ENCODE measurements around the gene S100A8. TPM values are rescaled to one million over a fixed set of nuclear protein-coding genes. Genes with fewer than 3 reads are reported as not detected.
"Not testable (repeated sequence)": the region's sequence is repeated elsewhere in the genome, so short reads cannot be mapped to it uniquely, and the experiment has no call there.

S100A8 gene
- total and polyA plus RNA-seq, 3 donors from 2014 or later: 1.3 to 20.3 (median 3.0) TPM

GRCh38 chr1:153417136-153417888 lies 26.4 kb upstream of the S100A8 start:
- H3K27me3 ChIP-seq: no peaks in the 10 kb centered on the region
- no peak overlapping the region for H3K27ac ChIP-seq
- no peaks in the 10 kb centered on the region for H3K9me3 ChIP-seq
- intact Hi-C loops (cut with DNase I; ENCODE audit: low total_unique reads): no loop called here
- no peaks in the 10 kb centered on the region for H3K4me1 ChIP-seq
- H3K4me3 ChIP-seq: no peak overlapping the region
- DNase-seq: no peak
- H3K36me3 ChIP-seq (ENCODE audit: low read depth, missing control alignments): no peaks in the 10 kb centered on the region
- WGBS, 2 donors: 78 to 79% methylated on average over 8 to 12 of the region's 12 CpGs
- TF ChIP-seq POLR2A (IDR thresholded peaks at IDR 0.05) (no peak), CTCF (IDR thresholded peaks at IDR 0.05) (no peak)

DNA sequence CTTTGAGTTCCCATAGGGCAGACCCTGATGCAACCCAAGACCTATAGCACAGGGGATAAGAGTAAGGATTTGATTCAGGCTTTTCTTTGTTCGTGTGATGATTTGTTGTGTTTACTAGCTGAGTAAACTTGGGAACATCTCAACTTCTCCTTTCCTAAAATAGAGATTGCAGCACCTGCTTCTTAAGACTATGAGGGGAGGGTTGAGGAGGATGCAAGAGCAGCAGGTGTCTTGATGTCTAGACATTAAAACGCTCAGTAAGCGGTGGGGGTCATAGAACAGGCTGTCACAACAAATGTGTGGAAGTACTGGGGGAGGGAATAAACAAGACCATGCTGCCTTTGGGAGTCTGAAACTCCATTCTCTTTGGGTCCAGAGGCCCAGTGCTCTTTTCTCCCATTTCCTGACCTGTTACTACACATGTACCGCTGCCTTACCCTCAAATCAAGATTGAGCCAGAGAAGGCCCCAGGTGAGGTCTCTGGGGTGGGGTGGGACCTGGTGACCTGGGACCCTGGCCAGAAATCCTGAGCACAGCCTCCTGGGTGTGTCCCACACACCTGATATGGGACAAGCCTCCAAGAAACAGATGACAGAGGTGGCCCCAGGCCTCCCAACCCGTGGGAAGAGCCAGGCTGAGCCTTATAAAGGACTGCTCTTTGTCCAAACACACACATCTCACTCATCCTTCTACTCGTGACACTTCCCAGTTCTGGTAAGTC lies 25.1 kb upstream of the S100A8 start, which contains the start of gene S100A7A:
S100A7A (plus strand) TSS at position 671 of the 721 bp plus-strand sequence. CDS start 1,563 bp downstream, outside the sequence.
- Histone ChIP-seq H3K27me3 (no peaks in the 10 kb centered on the region), H3K36me3 (ENCODE audit: low read depth, missing control alignments) (no peaks in the 10 kb centered on the region), H3K27ac (no peak within 1 kb of the TSS), H3K4me1 (no peaks in the 10 kb centered on the region), H3K9me3 (no peaks in the 10 kb centered on the region), H3K4me3 (no peak within 1 kb of the TSS)
- intact Hi-C loops (cut with DNase I; ENCODE audit: low total_unique reads): no loop called here
- no peak for TF ChIP-seq CTCF (IDR thresholded peaks at IDR 0.05)
- TF ChIP-seq POLR2A (IDR thresholded peaks at IDR 0.05): no peak
- no peak for DNase-seq
- 78 to 79% methylated on average over 6 of the region's 6 CpGs for WGBS, 2 donors

- H3K36me3 ChIP-seq (ENCODE audit: low read depth, missing control alignments); intact Hi-C loops (cut with DNase I; ENCODE audit: low total_unique reads); DNase-seq; H3K4me1 ChIP-seq; H3K4me3 ChIP-seq; H3K27ac ChIP-seq; H3K9me3 ChIP-seq; H3K27me3 ChIP-seq: not testable (repeated sequence)
Observed at GRCh38 chr1:153413961-153414360, 23.1 kb upstream of the S100A8 start.

DNA sequence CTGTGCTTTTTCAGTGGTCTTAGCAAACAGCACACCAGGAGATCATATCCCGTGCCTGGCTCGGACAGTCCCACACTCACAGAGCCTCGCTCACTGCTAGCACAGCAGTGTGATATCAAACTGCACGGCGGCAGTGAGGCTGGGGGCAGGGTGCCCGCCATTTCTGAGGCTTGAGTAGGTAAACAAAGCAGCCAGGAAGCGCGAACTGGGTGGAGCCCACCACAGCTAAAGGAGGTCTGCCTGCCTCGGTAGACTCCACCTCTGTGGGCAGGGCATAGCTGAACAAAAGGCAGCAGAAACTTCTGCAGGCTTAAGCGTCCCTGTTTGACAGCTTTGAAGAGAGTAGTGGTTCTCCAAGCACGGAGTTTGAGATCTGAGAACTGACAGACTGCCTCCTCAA lies 16.4 kb upstream of the S100A8 start:
- H3K27ac ChIP-seq; H3K4me3 ChIP-seq; DNase-seq; intact Hi-C loops (cut with DNase I; ENCODE audit: low total_unique reads); H3K36me3 ChIP-seq (ENCODE audit: low read depth, missing control alignments); H3K9me3 ChIP-seq; H3K4me1 ChIP-seq; H3K27me3 ChIP-seq: not testable (repeated sequence)
- WGBS, 2 donors: 77 to 80% methylated on average over 9 to 11 of the region's 11 CpGs

DNA sequence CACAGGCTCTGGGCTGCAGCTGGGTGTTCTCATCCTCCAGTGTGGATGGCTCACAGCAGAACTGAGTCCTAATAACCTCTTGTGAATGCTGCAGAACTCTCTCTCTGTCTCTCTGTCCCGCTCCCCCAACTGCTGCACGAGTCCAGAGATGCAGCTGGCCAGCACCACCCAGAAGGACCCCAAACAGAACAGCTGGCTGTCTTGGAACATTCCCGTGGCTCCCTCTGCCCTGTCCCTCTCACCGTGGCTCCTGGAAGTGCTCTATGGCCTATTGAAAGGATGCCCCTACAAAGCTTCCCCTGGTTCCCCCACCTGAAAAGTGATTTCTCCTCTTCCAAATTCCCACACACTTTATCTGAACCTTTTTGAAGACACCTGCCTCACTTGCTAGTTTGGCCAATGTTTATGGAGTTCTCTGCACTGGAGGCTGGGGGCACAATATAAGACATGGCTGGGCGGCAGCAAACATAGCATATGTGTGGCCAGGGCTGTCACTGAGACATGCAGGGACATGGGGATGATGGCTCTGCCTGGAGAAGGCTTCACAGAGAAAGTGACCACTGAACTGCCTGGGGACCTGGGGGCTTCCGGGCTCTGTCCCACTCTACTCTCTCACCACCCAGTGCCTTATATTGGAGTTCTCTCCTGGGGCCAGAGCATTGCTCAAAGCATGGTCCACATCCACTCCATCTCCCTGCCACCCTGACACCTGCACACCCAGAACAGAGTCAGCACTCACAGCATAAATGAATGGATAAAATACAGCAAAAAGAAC lies 15.1 kb upstream of the S100A8 start:
- H3K27me3 ChIP-seq; H3K9me3 ChIP-seq; H3K4me3 ChIP-seq; H3K4me1 ChIP-seq; DNase-seq; H3K36me3 ChIP-seq (ENCODE audit: low read depth, missing control alignments); intact Hi-C loops (cut with DNase I; ENCODE audit: low total_unique reads); H3K27ac ChIP-seq: not testable (repeated sequence)
- 80 to 81% methylated on average over 2 to 6 of the region's 6 CpGs for whole genome bisulfite sequencing, 2 donors

DNA sequence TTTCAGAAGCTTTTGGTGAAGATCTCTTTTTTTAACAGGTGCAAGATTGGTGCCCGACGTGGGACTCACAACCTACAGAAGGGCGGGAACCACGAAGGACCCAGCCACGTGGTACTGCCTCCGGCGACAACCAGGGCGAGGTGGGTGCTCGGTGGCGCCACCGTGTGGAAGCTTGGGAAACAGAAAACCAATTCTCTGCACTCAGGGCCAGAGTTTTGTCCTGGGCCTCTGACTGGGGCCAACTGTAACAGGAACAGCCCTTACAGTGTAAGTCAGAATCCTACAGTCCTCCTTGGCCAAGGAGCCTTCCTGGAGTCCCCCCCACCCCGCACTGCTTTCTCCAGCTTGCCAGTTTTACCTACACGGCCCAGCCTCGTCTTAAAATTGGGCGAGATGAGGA lies 13.9 kb upstream of the S100A8 start:
- no peak overlapping the region for H3K4me3 ChIP-seq
- peak; percentile 61 for DNase-seq
- WGBS, 2 donors: 37 to 50% methylated on average over 15 of the region's 15 CpGs

More for the DNA sequence above, 13.9 kb upstream of the S100A8 start:
- H3K36me3 ChIP-seq (ENCODE audit: low read depth, missing control alignments): no peaks in the 10 kb centered on the region
- H3K9me3 ChIP-seq: no peaks in the 10 kb centered on the region
- H3K27me3 ChIP-seq: no peaks in the 10 kb centered on the region
- no peak overlapping the region for H3K27ac ChIP-seq
- TF ChIP-seq CTCF (IDR thresholded peaks at IDR 0.05): peak in 2 of 3 experiments; percentile 57 to 74
- TF ChIP-seq POLR2A (IDR thresholded peaks at IDR 0.05): no peak
- H3K4me1 ChIP-seq: no peaks in the 10 kb centered on the region
- intact Hi-C loops (cut with DNase I; ENCODE audit: low total_unique reads): no loop called here
